Panc1 (cell line): ENCODE measurements around the gene COQ8A.

Experiments
- POLR2AphosphoS5 ChIP-seq: IDR thresholded peaks from 2 replicates; pipeline ENCODE4 v1.6.1; 2012; ENCODE audit warnings: mild to moderate bottlenecking, low read depth, low read length, moderate library complexity
- SIN3A ChIP-seq: IDR thresholded peaks from 2 replicates; pipeline ENCODE4 v1.6.1; 2012; ENCODE audit warnings: low read depth, mild to moderate bottlenecking, low read length, moderate library complexity, borderline replicate concordance; ENCODE audit not compliant: insufficient read depth

DNA sequence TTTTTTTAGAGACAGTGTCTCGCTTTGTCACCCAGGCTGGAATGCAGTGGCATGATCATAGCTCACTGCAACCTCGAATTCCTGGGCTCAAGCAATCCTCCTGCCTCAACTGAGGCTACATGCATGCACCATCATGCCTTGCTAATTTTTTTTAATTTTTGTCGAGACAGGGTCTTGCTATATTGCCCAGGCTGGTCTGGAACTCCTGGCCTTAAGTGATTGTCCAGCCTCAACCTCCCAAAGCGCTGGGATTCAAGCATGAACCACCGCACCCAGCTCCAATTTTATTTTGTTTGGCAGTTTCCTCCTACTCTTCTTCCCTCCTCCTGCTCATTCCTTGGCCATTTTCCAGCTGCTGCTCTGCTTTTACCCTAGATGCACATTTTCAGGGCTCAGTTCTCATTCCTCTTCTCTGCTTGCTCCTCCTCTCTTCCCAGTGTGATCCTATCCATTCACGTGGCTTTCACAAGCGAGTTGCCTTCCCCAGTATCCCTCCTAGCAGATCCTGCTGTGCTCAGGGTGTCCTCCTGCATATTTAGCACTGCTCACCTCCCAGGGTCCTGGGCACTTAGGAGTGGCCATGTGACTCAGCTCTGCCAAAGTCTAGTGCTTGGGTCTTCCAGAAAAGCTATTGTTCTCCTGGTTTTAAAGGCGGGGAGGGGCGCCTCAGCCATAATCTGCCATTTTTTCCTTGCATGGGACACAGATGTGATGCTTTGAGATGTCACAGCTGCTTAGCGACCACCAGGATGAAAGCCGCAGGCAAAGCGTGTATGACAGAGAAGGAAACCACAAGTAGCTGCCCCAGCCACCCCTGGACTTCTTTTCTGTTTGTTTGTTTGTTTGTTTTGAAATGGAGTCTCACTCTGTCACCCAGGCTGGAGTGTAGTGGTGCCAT lies 36.0 kb upstream of the COQ8A start:
- TF ChIP-seq POLR2AphosphoS5 (no peak), SIN3A (no peak)
